BJ (cell line): ENCODE data around the gene AGBL4. TPM values are rescaled to one million over a fixed set of nuclear protein-coding genes. Genes with fewer than 3 reads are reported as not detected.
A peak's percentile ranks its signal among the peaks of the same experiment; 100 is the strongest.

ENCODE experiments used
- CTCF ChIA-PET: fragments of 350-600 bp; formaldehyde crosslinking; extraction: SDS; loops from one replicate; lab custom pipeline; 2021; ENCODE audit warnings: antibody characterized with exemption, inconsistent platforms; lab: Yijun Ruan, JAX
- POLR2A ChIA-PET: fragments of 300-600 bp; sonication (Branson Sonifier 250); formaldehyde crosslinking; extraction: SDS; loops from one replicate; lab custom pipeline; 2021; ENCODE audit warnings: antibody characterized with exemption; lab: Charles Lee
- DNase-seq: peaks from one replicate; pipeline ENCODE4 v3.0.0-alpha.2; 2011; ENCODE audit warnings: low read depth
- H3K27me3 ChIP-seq: 2 replicates; pipeline ENCODE4 v1.6.0; 2011; ENCODE audit warnings: low read length; ENCODE audit not compliant: control insufficient read depth, insufficient read depth
- H3K36me3 ChIP-seq: 2 replicates; pipeline ENCODE4 v1.5.1; 2011; ENCODE audit warnings: low read length; ENCODE audit not compliant: control insufficient read depth, insufficient read depth
- H3K4me3 ChIP-seq: 2 replicates; pipeline ENCODE4 v1.5.1; 2011; ENCODE audit warnings: low read depth, mild to moderate bottlenecking, control low read depth, low read length
- CTCF ChIP-seq: IDR thresholded peaks from 2 replicates; pipeline ENCODE4 v1.5.1; 2011; ENCODE audit warnings: low read depth, mild to moderate bottlenecking, control low read depth, inconsistent platforms, low read length, moderate library complexity; ENCODE audit not compliant: insufficient read depth
- polyA plus RNA-seq: library from polyadenylated mRNA; depleted of rRNA; stranded (reverse); fragments of >200 nt; gene quantifications from 2 replicates; pipeline ENCODE4 v1.2.3, GENCODE V29; 2011

AGBL4 gene
- polyA plus RNA-seq, 1 experiment, result not detected

GRCh38 chr1:48875552-48876329, 1148.0 kb downstream of the AGBL4 start:
- Histone ChIP-seq H3K4me3 (no peak overlapping the region), H3K36me3 (no peaks in the 10 kb centered on the region), H3K27me3 (no peaks in the 10 kb centered on the region; the same call in 1 of the 2 replicates)
- no peak for DNase-seq
- ChIA-PET CTCF (no interaction called here), POLR2A (no interaction called here)
- TF ChIP-seq CTCF, result no peak

DNA sequence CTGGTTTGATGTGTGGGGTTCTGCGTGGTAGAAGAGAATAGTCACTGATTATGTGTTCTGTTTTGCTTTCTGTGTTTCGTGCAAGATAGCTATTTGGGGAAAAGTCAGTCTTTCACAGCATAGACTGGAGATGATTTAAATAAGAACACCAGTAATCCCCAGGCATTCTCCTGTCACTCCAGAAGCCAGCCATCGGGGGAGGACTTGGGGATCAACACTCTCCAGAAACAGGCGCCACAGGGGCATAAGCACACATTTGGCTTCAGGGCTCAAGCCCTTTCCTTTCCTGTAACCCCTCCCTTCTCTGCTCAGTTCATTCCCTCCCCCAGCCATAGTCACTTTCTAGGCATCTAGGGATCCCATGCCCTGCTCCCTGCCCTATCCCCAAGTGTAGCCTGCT, 1149.8 kb downstream of the AGBL4 start:
- Histone ChIP-seq H3K27me3 (no peaks in the 10 kb centered on the region; the same call in 1 of the 2 replicates), H3K4me3 (no peak overlapping the region), H3K36me3 (no peaks in the 10 kb centered on the region)
- POLR2A ChIA-PET, result no interaction called here
- no peak for DNase-seq
- TF ChIP-seq CTCF, result no peak
- CTCF ChIA-PET, result no interaction called here

DNA sequence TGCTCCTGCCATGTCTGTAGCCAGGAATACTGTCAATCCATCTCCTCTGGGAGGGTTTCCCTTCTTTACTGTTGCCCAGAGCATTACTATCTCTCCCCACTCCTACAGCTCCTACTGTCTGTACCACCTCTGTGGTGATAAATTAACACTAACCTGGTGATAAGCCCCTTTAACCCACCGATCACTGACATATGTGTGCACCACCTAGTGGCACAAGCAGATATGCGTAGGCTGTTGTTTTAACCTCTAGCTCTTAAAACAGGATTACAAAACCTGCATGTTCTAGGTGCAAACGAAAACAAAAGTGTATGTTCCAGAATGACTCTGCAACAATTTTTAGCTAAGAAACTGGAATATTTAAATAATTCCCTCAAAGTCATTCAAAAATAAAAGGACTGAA, 1153.2 kb downstream of the AGBL4 start:
- peak; percentile 48 for TF ChIP-seq CTCF
- Histone ChIP-seq H3K27me3 (no peaks in the 10 kb centered on the region; the same call in 1 of the 2 replicates), H3K4me3 (no peak overlapping the region), H3K36me3 (no peaks in the 10 kb centered on the region)
- CTCF ChIA-PET, result interaction anchor here (0.7 to 0.9 kb wide), 2 partner anchors 11 to 13 kb away, joined by 3 to 6 read pairs; no protein-coding TSS in a partner anchor
- DNase-seq, result no peak
- POLR2A ChIA-PET, result interaction anchor here (0.7 kb wide), 1 partner anchor 193 kb away, joined by 3 read pairs; no protein-coding TSS in a partner anchor

- ChIA-PET POLR2A (no interaction called here), CTCF (no interaction called here)
- TF ChIP-seq CTCF, result no peak
- H3K4me3 ChIP-seq, result no peak overlapping the region
- DNase-seq, result no peak
- no peaks in the 10 kb centered on the region for H3K36me3 ChIP-seq
- H3K27me3 ChIP-seq, result no peaks in the 10 kb centered on the region
These were observed 1154.4 kb downstream of the AGBL4 start for GRCh38 chr1:48869116-48869893.

GRCh38 chr1:48864913-48865312, 1158.8 kb downstream of the AGBL4 start:
- TF ChIP-seq CTCF, result no peak
- CTCF ChIA-PET, result no interaction called here

More at GRCh38 chr1:48864913-48865312, 1158.8 kb downstream of the AGBL4 start:
- POLR2A ChIA-PET, result no interaction called here
- Histone ChIP-seq H3K4me3 (no peak overlapping the region), H3K36me3 (no peaks in the 10 kb centered on the region), H3K27me3 (no peaks in the 10 kb centered on the region)
- DNase-seq, result no peak
